H1 (cell line): Measurements from ENCODE around the gene RFFL. TPM values are rescaled to one million over a fixed set of nuclear protein-coding genes. Genes with fewer than 3 reads are reported as not detected.

Source experiments
- polyA plus RNA-seq, 7 experiments: library from polyadenylated mRNA; depleted of rRNA in 3 of 7; stranded (reverse) in 5 of 7; unstranded in 2 of 7; fragments of >200 nt in 5 of 7; fragments of 200-250 nt in 2 of 7; gene quantifications; 1 replicate in 5 of 7; 2 replicates in 1 of 7; 4 replicates in 1 of 7; pipeline versions ENCODE4 v1.2.1 to v1.2.3, GENCODE V29; 2011 to 2013; ENCODE audit warnings: missing spikeins in 2 of 7, mixed read lengths in 2 of 7
- total RNA-seq: library from RNA; stranded (reverse); fragmentation: NEBNext Ultra II Directional; extraction: Animal tissue kit (Norgen Biotek cat#: 25700); gene quantifications from 2 replicates; pipeline ENCODE4 v1.2.1, GENCODE V29; 2021
- TF ChIP-seq, protein P1 (sequence below), 3 experiments: IDR thresholded peaks; 1 replicate in 2 of 3; 2 replicates in 1 of 3; pipeline versions ENCODE4 v1.5.1 to v1.6.1; 2011; ENCODE audit warnings: low read length in 3 of 3, mild to moderate bottlenecking in 3 of 3, inconsistent platforms in 2 of 3, low read depth in 1 of 3, moderate library complexity in 1 of 3; ENCODE audit not compliant: insufficient read depth in 1 of 3; ENCODE audit errors: control extremely low read depth in 1 of 3

RFFL gene
- total and polyA plus RNA-seq, 2 of the 8 experiments (the other 6 are each of a cell fraction or from before 2014, with no cell fraction given), result 14.0 to 24.5 TPM

DNA sequence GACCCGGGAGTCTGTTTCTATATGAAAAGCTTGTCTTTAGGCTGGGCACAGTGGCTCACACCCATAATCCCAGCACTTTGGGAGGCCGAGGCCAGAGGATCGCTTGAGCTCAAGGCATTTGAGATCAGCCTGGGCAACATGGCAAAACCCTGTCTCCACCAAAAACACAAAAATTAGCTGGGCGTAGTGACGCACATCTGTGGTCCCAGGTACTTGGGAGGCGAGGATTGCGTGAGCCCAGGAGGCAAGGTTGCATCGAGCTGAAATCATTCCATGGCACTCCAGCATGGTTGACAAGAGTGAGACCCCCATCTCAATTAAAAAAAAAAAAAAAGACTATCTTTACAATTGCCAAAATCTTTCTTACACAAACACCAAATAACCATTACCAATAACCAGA, 22.7 kb upstream of the RFFL start (continued):
- TF ChIP-seq, protein P1, sequence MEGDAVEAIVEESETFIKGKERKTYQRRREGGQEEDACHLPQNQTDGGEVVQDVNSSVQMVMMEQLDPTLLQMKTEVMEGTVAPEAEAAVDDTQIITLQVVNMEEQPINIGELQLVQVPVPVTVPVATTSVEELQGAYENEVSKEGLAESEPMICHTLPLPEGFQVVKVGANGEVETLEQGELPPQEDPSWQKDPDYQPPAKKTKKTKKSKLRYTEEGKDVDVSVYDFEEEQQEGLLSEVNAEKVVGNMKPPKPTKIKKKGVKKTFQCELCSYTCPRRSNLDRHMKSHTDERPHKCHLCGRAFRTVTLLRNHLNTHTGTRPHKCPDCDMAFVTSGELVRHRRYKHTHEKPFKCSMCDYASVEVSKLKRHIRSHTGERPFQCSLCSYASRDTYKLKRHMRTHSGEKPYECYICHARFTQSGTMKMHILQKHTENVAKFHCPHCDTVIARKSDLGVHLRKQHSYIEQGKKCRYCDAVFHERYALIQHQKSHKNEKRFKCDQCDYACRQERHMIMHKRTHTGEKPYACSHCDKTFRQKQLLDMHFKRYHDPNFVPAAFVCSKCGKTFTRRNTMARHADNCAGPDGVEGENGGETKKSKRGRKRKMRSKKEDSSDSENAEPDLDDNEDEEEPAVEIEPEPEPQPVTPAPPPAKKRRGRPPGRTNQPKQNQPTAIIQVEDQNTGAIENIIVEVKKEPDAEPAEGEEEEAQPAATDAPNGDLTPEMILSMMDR (IDR thresholded peaks at IDR 0.05; ENCODE audit: control extremely low read depth in 1 of 3, insufficient read depth in 1 of 3, low read depth in 1 of 3, low read length in 3 of 3), result no peak
